Glutamatergic neuron (in vitro differentiated cells): ENCODE results near the gene MYL12A. TPM values are rescaled to one million over a fixed set of nuclear protein-coding genes. Genes with fewer than 3 reads are reported as not detected.

Experiments
- DNase-seq: peaks from one replicate; pipeline ENCODE4 v3.0.0; 2022
- H3K27ac Mint-ChIP-seq: one replicate; pipeline ENCODE4 v1.8.0; 2020; ENCODE audit warnings: mild to moderate bottlenecking, mixed read lengths, inconsistent platforms; ENCODE audit not compliant: unreplicated experiment
- H3K27me3 Mint-ChIP-seq: one replicate; pipeline ENCODE4 v1.8.0; 2020; ENCODE audit warnings: mild to moderate bottlenecking, moderate library complexity, mixed read lengths, inconsistent platforms; ENCODE audit not compliant: unreplicated experiment
- H3K36me3 Mint-ChIP-seq: one replicate; pipeline ENCODE4 v1.8.0; 2020; ENCODE audit warnings: mild to moderate bottlenecking, mixed read lengths, inconsistent platforms; ENCODE audit not compliant: unreplicated experiment
- H3K4me1 Mint-ChIP-seq: one replicate; pipeline ENCODE4 v1.8.0; 2020; ENCODE audit warnings: mild to moderate bottlenecking, low read depth, mixed read lengths, inconsistent platforms; ENCODE audit not compliant: unreplicated experiment
- H3K4me3 Mint-ChIP-seq: one replicate; pipeline ENCODE4 v1.8.0; 2020; ENCODE audit warnings: mild to moderate bottlenecking, mixed read lengths, inconsistent platforms; ENCODE audit not compliant: unreplicated experiment
- H3K9me3 Mint-ChIP-seq: one replicate; pipeline ENCODE4 v1.8.0; 2020; ENCODE audit warnings: mild to moderate bottlenecking, moderate library complexity, mixed read lengths, inconsistent platforms; ENCODE audit not compliant: unreplicated experiment
- total RNA-seq: library from RNA; stranded (reverse); fragmentation: NEBNext Ultra II Directional; extraction: Animal tissue kit (Norgen Biotek cat#: 25700); gene quantifications from one replicate; pipeline ENCODE4 v1.2.1, GENCODE V29; 2021; ENCODE audit not compliant: unreplicated experiment
- TF ChIP-seq, protein P1 (sequence below): fragments of 200-600 bp; sonication (generic); IDR thresholded peaks from one replicate; pipeline ENCODE4 v1.5.0; 2021; ENCODE audit not compliant: partially characterized antibody, unreplicated experiment

The MYL12A gene
- total RNA-seq, 1 donor from 2014 or later: 175 TPM

DNA sequence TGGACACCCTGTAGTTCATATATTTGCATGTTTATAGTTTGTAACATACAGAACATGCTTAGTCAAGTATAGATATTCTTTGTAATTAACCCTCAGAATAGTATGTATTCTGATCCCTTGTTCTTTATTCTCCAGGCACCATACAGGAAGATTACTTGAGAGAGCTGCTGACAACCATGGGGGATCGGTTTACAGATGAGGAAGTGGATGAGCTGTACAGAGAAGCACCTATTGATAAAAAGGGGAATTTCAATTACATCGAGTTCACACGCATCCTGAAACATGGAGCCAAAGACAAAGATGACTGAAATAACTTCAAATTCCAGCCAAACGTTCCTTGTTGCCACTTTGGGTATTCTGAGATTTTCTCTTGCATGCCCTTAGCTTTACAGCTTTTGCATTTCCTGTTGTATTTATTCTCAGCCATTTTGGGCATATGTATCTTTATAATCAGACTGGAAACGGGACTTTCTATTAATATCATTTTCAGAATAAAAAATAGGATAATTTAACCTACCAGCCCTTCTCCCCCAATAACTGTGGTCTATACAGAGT lies 8.1 kb downstream of the MYL12A start:
- no peak overlapping the region for H3K27ac Mint-ChIP-seq
- H3K4me3 Mint-ChIP-seq: no peak overlapping the region
- H3K9me3 Mint-ChIP-seq: no peaks in the 10 kb centered on the region
- TF ChIP-seq, protein P1, sequence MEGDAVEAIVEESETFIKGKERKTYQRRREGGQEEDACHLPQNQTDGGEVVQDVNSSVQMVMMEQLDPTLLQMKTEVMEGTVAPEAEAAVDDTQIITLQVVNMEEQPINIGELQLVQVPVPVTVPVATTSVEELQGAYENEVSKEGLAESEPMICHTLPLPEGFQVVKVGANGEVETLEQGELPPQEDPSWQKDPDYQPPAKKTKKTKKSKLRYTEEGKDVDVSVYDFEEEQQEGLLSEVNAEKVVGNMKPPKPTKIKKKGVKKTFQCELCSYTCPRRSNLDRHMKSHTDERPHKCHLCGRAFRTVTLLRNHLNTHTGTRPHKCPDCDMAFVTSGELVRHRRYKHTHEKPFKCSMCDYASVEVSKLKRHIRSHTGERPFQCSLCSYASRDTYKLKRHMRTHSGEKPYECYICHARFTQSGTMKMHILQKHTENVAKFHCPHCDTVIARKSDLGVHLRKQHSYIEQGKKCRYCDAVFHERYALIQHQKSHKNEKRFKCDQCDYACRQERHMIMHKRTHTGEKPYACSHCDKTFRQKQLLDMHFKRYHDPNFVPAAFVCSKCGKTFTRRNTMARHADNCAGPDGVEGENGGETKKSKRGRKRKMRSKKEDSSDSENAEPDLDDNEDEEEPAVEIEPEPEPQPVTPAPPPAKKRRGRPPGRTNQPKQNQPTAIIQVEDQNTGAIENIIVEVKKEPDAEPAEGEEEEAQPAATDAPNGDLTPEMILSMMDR: no peak
- no peak for DNase-seq
- no peaks in the 10 kb centered on the region for H3K36me3 Mint-ChIP-seq
- H3K4me1 Mint-ChIP-seq: peaks cover 1% of the 10 kb centered on the region
- no peaks in the 10 kb centered on the region for H3K27me3 Mint-ChIP-seq

DNA sequence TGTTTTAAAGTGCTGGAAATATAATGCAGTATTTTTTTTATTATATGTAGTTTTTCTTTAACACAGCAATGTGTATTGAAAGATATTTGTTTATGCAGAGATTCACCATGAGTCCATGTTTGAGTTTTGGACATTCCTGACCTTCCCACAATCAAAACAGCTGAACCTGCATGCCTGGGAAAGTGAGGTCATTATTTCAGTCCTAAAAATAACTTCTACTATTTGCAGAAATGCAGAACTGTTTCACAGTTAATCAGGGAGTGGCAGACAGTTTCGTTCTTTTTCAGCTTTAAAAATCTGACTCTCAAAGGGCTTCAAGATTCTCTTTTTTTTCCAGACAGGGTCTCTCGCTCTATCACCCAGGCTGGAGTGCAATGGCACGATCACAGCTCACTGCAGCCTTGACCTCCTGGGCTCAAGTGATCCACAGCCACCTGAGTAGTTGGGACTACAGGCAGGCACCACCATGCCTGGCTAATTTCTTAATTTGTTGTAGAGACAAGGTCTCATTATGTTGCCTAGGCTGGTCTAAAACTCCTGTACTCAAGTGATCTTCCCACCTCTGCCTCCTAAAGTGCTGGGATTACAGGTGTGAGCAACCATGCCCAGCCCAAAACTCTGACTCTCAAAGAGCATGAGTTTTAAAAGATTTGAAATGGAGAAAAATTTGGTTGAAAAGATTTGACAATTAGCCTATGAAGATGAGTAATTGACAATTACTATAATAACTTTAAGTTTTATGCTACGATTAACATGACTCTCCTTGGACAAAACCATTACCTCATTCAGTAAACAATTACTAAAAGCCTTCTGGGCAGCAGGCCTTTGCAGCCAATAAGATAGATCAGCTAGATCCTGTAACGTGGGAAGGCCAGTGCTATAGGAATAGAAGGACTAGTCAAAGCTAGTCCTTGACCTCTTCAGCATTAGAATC lies 9.4 kb downstream of the MYL12A start:
- H3K9me3 Mint-ChIP-seq: no peaks in the 10 kb centered on the region
- TF ChIP-seq, protein P1: no peak
- H3K36me3 Mint-ChIP-seq: no peaks in the 10 kb centered on the region
- H3K4me3 Mint-ChIP-seq: no peak overlapping the region
- peaks cover 1% of the 10 kb centered on the region for H3K4me1 Mint-ChIP-seq
- peaks cover 3% of the 10 kb centered on the region for H3K27me3 Mint-ChIP-seq
- no peak overlapping the region for H3K27ac Mint-ChIP-seq
- no peak for DNase-seq

DNA sequence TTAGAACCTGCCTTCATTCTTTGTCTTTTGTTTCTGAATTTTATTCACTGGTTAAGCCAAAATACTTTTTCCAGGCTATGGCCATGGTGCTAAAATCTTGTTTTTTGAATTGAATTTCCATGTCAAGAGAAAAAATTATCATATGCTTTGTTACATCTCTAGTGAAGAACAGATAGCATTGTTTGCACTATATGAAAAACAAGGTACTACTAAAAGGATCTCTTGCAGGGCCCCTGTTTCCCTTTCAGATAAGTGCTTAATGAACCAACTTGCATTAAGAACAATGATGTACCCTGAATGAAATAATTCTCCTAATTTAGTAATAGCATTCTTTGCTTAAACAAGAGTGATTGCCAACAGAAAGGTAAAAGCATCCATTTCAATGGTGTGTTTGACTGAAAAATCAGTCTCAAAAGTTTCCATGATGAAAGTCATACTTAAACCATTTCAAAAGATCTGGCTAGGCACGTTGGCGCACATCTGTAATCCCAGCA lies 10.1 kb downstream of the MYL12A start:
- peaks cover 5% of the 10 kb centered on the region for H3K27me3 Mint-ChIP-seq

GRCh38 chr18:3260995-3261372 lies 13.4 kb downstream of the MYL12A start:
- H3K4me3 Mint-ChIP-seq: peak overlapping the region; percentile 93
- TF ChIP-seq, protein P1: no peak

More for the DNA sequence above, 10.1 kb downstream of the MYL12A start:
- Mint-ChIP-seq H3K9me3 (no peaks in the 10 kb centered on the region), H3K4me1 (peaks cover 2% of the 10 kb centered on the region), H3K4me3 (no peak overlapping the region), H3K36me3 (no peaks in the 10 kb centered on the region), H3K27ac (no peak overlapping the region)
- DNase-seq: no peak
- TF ChIP-seq, protein P1: no peak

More at GRCh38 chr18:3260995-3261372, 13.4 kb downstream of the MYL12A start:
- H3K4me1 Mint-ChIP-seq: peaks cover 11% of the 10 kb centered on the region
- H3K36me3 Mint-ChIP-seq: no peaks in the 10 kb centered on the region
- H3K9me3 Mint-ChIP-seq: no peaks in the 10 kb centered on the region
- H3K27me3 Mint-ChIP-seq: peaks cover 8% of the 10 kb centered on the region
- DNase-seq: no peak
- H3K27ac Mint-ChIP-seq: peak overlapping the region; percentile 77
